K562 (cell line): ENCODE measurements around the gene SLC36A2. TPM values are rescaled to one million over a fixed set of nuclear protein-coding genes. Genes with fewer than 3 reads are reported as not detected.

Experiments
- ARID3B ChIP-seq: fragments of 250-450 bp; sonication (Bioruptor Pico); IDR thresholded peaks from 2 replicates; pipeline ENCODE4 v1.4.0; 2020; ENCODE audit warnings: borderline replicate concordance
- CCAR2 ChIP-seq: fragments of 200-400 bp; formaldehyde crosslinking; IDR thresholded peaks from 2 replicates; pipeline ENCODE4 v1.6.1; 2017; ENCODE audit warnings: mild to moderate bottlenecking, low read depth, low read length
- EZH2 ChIP-seq: IDR thresholded peaks from 2 replicates; pipeline ENCODE4 v1.6.1; 2012; ENCODE audit warnings: low read depth, mild to moderate bottlenecking, inconsistent platforms, low read length, borderline replicate concordance
- HDAC8 ChIP-seq: fragments of 450-650 bp; IDR thresholded peaks from 2 replicates; pipeline ENCODE4 v1.6.1; 2016; ENCODE audit warnings: mild to moderate bottlenecking, missing genetic modification characterization, moderate library complexity, missing compliant biosample characterization
- MEIS2 ChIP-seq: fragments of 450-650 bp; IDR thresholded peaks from 2 replicates; pipeline ENCODE4 v1.6.1; 2014; ENCODE audit warnings: mild to moderate bottlenecking; ENCODE audit not compliant: partially characterized antibody
- PKNOX1 ChIP-seq: fragments of 450-650 bp; IDR thresholded peaks from 2 replicates; pipeline ENCODE4 v1.6.1; 2016
- PRDM10 ChIP-seq: fragments of 450-650 bp; IDR thresholded peaks from 2 replicates; pipeline ENCODE4 v1.6.1; 2018; ENCODE audit not compliant: partially characterized antibody
- SIN3A ChIP-seq, 2 experiments: fragments of 150-350 bp in 1 of 2; IDR thresholded peaks; 2 replicates each; pipeline ENCODE4 v1.6.1; 2011 to 2016; ENCODE audit warnings: borderline replicate concordance in 2 of 2, low read depth in 2 of 2, low read length in 2 of 2, mild to moderate bottlenecking in 2 of 2, moderate library complexity in 2 of 2; ENCODE audit not compliant: control insufficient read depth in 1 of 2
- ZNF175 ChIP-seq: fragments of 200-800 bp; sonication (Bioruptor generic); IDR thresholded peaks from 2 replicates; pipeline ENCODE4 v1.6.1; 2016; ENCODE audit warnings: low read depth, mild to moderate bottlenecking, missing genetic modification characterization, missing compliant biosample characterization
- polyA plus RNA-seq, 8 experiments: library from polyadenylated mRNA; depleted of rRNA in 4 of 8; stranded (reverse) in 5 of 8; unstranded in 3 of 8; fragments of >200 nt; fragmentation: Nextera tagmentation in 2 of 8; fragmentation: Illumina TruSeq in 1 of 8; extraction: Ambion mirVana in 2 of 8; extraction: Trizol in 1 of 8; gene quantifications; 2 replicates each; pipeline versions ENCODE4 v1.2.1 to v1.2.3, GENCODE V29; 2011 to 2014; ENCODE audit warnings: inconsistent platforms in 1 of 8, missing spikeins in 1 of 8
- total RNA-seq, 7 experiments: library from RNA; depleted of rRNA in 6 of 7; stranded (reverse); fragments of >200 nt in 6 of 7; fragmentation: Illumina TruSeq in 2 of 7; extraction: Trizol in 2 of 7; gene quantifications; 2 replicates each; pipeline versions ENCODE4 v1.2.1 to v1.2.3, GENCODE V29; 2011 to 2021; ENCODE audit warnings: low replicate concordance in 1 of 7

SLC36A2 gene
- total and polyA plus RNA-seq, 9 of the 15 experiments (the other 6 are each of a cell fraction or from before 2014, with no cell fraction given) = not detected

- no peak for TF ChIP-seq HDAC8 (tag)
- TF ChIP-seq ARID3B = no peak
- peak; percentile 55 for TF ChIP-seq PKNOX1
- TF ChIP-seq ZNF175 (CRISPR knock-in tag) = no peak
- no peak for TF ChIP-seq CCAR2
- TF ChIP-seq EZH2 = no peak
- no peak for TF ChIP-seq SIN3A (IDR thresholded peaks at IDR 0.05; ENCODE audit: borderline replicate concordance in 2 of 2, control insufficient read depth in 1 of 2, low read depth in 2 of 2, low read length in 2 of 2)
- TF ChIP-seq PRDM10 = no peak
- peak; percentile 22 for TF ChIP-seq MEIS2
Measured at GRCh38 chr5:151327585-151327984, 19.8 kb downstream of the SLC36A2 start (continued).
